ENCODE results near the gene ATCAY. TPM values are rescaled to one million over a fixed set of nuclear protein-coding genes. Genes with fewer than 3 reads are reported as not detected.
A peak's percentile ranks its signal among the peaks of the same experiment; 100 is the strongest.

ATCAY gene
- total and polyA plus RNA-seq, 8 donors: 0.04 to 0.70 (median 0.27) TPM

GRCh38 chr19:3975637-3976087 lies 95.2 kb downstream of the ATCAY start:
- H3K27ac ChIP-seq: no peak overlapping the region
- intact Hi-C loops (cut with DNase I): no loop called here
- WGBS, 2 donors: 83 to 87% methylated on average over 14 of the region's 14 CpGs
- H3K27me3 ChIP-seq: no peaks in the 10 kb centered on the region
- DNase-seq: peak in 1 of 6 donors; percentile 32
- no peak overlapping the region for H3K4me3 ChIP-seq
- H3K36me3 ChIP-seq: peaks cover 24 to 57% (median 53%) of the 10 kb centered on the region in 3 donors
- no peaks in the 10 kb centered on the region for H3K4me1 ChIP-seq
- no peak for TF ChIP-seq CTCF (IDR thresholded peaks at IDR 0.05)
- no peak for ATAC-seq
- FAIRE-seq: no peak
- no peaks in the 10 kb centered on the region for H3K9me3 ChIP-seq

GRCh38 chr19:3976495-3977241 lies 96.2 kb downstream of the ATCAY start:
- peak in 1 of 4 donors; percentile 28 for ATAC-seq
- Histone ChIP-seq H3K36me3 (peaks cover 33 to 67% (median 63%) of the 10 kb centered on the region in 3 donors), H3K4me1 (no peaks in the 10 kb centered on the region), H3K27me3 (no peaks in the 10 kb centered on the region), H3K4me3 (no peak overlapping the region), H3K27ac (no peak overlapping the region), H3K9me3 (no peaks in the 10 kb centered on the region)
- peak in 3 of 6 donors; percentile 45 to 87 (median 63) for DNase-seq
- 90 to 92% methylated on average over 29 of the region's 29 CpGs for WGBS, 2 donors
- no peak for FAIRE-seq
- TF ChIP-seq CTCF (IDR thresholded peaks at IDR 0.05): no peak
- intact Hi-C loops (cut with DNase I): no loop called here

Small RNAs within 50 kb of the gene (microRNA-seq; reads per million reads assigned to microRNA genes)
- 0 reads per million in 2 donors for gene MIR637

Other genes starting within 250 kb of the ATCAY start
- 10 to 100 TPM; 12.9 to 21.4 (median 14.9) TPM for gene PIP5K1C, start 180.2 kb upstream of the ATCAY start, total RNA-seq
- 10 to 100 TPM; 14.1 to 24.8 TPM for gene PIP5K1C, start 180.2 kb upstream of the ATCAY start, polyA plus RNA-seq
- gene TJP3, start 172.3 kb upstream of the ATCAY start, total RNA-seq: 10 to 100 TPM in 5 of 6 donors, 1 to 10 TPM in 1; 9.2 to 23.7 (median 15.1) TPM
- gene TJP3, start 172.3 kb upstream of the ATCAY start, polyA plus RNA-seq: 10 to 100 TPM; 26.2 to 36.0 TPM
- gene APBA3, start 119.0 kb upstream of the ATCAY start, total RNA-seq: 10 to 100 TPM in 3 of 6 donors, 1 to 10 TPM in 3; 6.7 to 18.7 (median 9.7) TPM
- gene APBA3, start 119.0 kb upstream of the ATCAY start, polyA plus RNA-seq: 10 to 100 TPM; 21.7 to 27.1 TPM
- 10 to 100 TPM; 30.0 to 46.3 (median 36.5) TPM for gene MRPL54, start 118.0 kb upstream of the ATCAY start, total RNA-seq
- gene MRPL54, start 118.0 kb upstream of the ATCAY start, polyA plus RNA-seq: 100 to 1,000 TPM in 1 of 2 donors, 10 to 100 TPM in 1; 95.8 to 104 TPM
- gene RAX2, start 108.5 kb upstream of the ATCAY start, total RNA-seq: not detected
- gene RAX2, start 108.5 kb upstream of the ATCAY start, polyA plus RNA-seq: not detected
- 1 to 10 TPM in 2 of 6 donors, under 1 TPM in 2, not detected in 2; 0.69 to 3.9 (median 1.5) TPM for gene MATK, start 94.3 kb upstream of the ATCAY start, total RNA-seq
- gene MATK, start 94.3 kb upstream of the ATCAY start, polyA plus RNA-seq: 1 to 10 TPM; 1.6 to 1.8 TPM
- under 1 TPM in 4 of 6 donors, not detected in 2; 0.06 to 0.37 (median 0.30) TPM for gene ZFR2, start 11.6 kb upstream of the ATCAY start, total RNA-seq
- 1 to 10 TPM in 1 of 2 donors, under 1 TPM in 1; 0.49 to 3.1 TPM for gene ZFR2, start 11.6 kb upstream of the ATCAY start, polyA plus RNA-seq
- gene NMRK2, start 52.4 kb downstream of the ATCAY start, total RNA-seq: under 1 TPM in 1 of 6 donors, not detected in 5; 0.55 TPM
- under 1 TPM; 0.23 to 0.33 TPM for gene NMRK2, start 52.4 kb downstream of the ATCAY start, polyA plus RNA-seq
- 10 to 100 TPM; 20.6 to 40.1 (median 27.4) TPM for gene DAPK3, start 90.4 kb downstream of the ATCAY start, total RNA-seq
- gene DAPK3, start 90.4 kb downstream of the ATCAY start, polyA plus RNA-seq: 10 to 100 TPM; 50.6 to 61.4 TPM
- gene EEF2, start 104.8 kb downstream of the ATCAY start, total RNA-seq: 1,000 to 10,000 TPM; 2,199 to 4,238 (median 2,879) TPM
- 1,000 to 10,000 TPM in 1 of 2 donors, 100 to 1,000 TPM in 1; 545 to 1,088 TPM for gene EEF2, start 104.8 kb downstream of the ATCAY start, polyA plus RNA-seq
- gene PIAS4, start 127.1 kb downstream of the ATCAY start, total RNA-seq: 10 to 100 TPM; 13.4 to 25.3 (median 16.1) TPM
- 10 to 100 TPM; 12.8 to 14.8 TPM for gene PIAS4, start 127.1 kb downstream of the ATCAY start, polyA plus RNA-seq
- 10 to 100 TPM; 10.9 to 25.0 (median 15.6) TPM for gene ZBTB7A, start 186.2 kb downstream of the ATCAY start, total RNA-seq
- gene ZBTB7A, start 186.2 kb downstream of the ATCAY start, polyA plus RNA-seq: 1 to 10 TPM; 6.1 to 9.3 TPM
- 10 to 100 TPM; 52.4 to 78.1 (median 70.0) TPM for gene MAP2K2, start 243.4 kb downstream of the ATCAY start, total RNA-seq
- 100 to 1,000 TPM; 107 to 183 TPM for gene MAP2K2, start 243.4 kb downstream of the ATCAY start, polyA plus RNA-seq